ENCODE results near the gene HOTAIR. TPM values are rescaled to one million over a fixed set of nuclear protein-coding genes. Genes with fewer than 3 reads are reported as not detected.

HOTAIR gene
- total and polyA plus RNA-seq, 7 donors, result not detected

GRCh38 chr12:53952335-53952694, 22.4 kb downstream of the HOTAIR start:
- intact Hi-C loops (cut with DNase I), result no loop called here
- WGBS, 2 donors, result 6 to 8% methylated on average over 13 of the region's 13 CpGs
- peaks cover 0 to 33% (median 14%) of the 10 kb centered on the region in 4 donors for H3K4me1 ChIP-seq
- H3K9me3 ChIP-seq, result no peaks in the 10 kb centered on the region
- DNase-seq, result no peak
- H3K27ac ChIP-seq, result no peak overlapping the region
- no peak overlapping the region for H3K4me3 ChIP-seq
- TF ChIP-seq POLR2A (IDR thresholded peaks at IDR 0.05) (no peak), CTCF (IDR thresholded peaks at IDR 0.05) (no peak), EP300 (IDR thresholded peaks at IDR 0.05) (no peak), POLR2AphosphoS5 (IDR thresholded peaks at IDR 0.05) (no peak)
- no peaks in the 10 kb centered on the region for H3K36me3 ChIP-seq
- peaks cover 81 to 100% (median 99%) of the 10 kb centered on the region in 3 donors for H3K27me3 ChIP-seq

GRCh38 chr12:53951577-53952334, 23.0 kb downstream of the HOTAIR start:
- intact Hi-C loops (cut with DNase I), result no loop called here
- H3K4me1 ChIP-seq, result peaks cover 0 to 33% (median 14%) of the 10 kb centered on the region in 4 donors
- TF ChIP-seq POLR2A (IDR thresholded peaks at IDR 0.05), result no peak
- no peak for TF ChIP-seq CTCF (IDR thresholded peaks at IDR 0.05)
- TF ChIP-seq EP300 (IDR thresholded peaks at IDR 0.05), result no peak
- TF ChIP-seq POLR2AphosphoS5 (IDR thresholded peaks at IDR 0.05), result no peak
- no peak for DNase-seq
- peaks cover 81 to 100% (median 99%) of the 10 kb centered on the region in 3 donors for H3K27me3 ChIP-seq
- no peaks in the 10 kb centered on the region for H3K9me3 ChIP-seq
- H3K4me3 ChIP-seq, result no peak overlapping the region
- H3K36me3 ChIP-seq, result no peaks in the 10 kb centered on the region
- H3K27ac ChIP-seq, result no peak overlapping the region
- WGBS, 2 donors, result 4 to 12% methylated on average over 47 of the region's 47 CpGs

GRCh38 chr12:53950789-53951576, 23.8 kb downstream of the HOTAIR start:
- 5 to 10% methylated on average over 34 of the region's 34 CpGs for WGBS, 2 donors
- no peak for TF ChIP-seq EP300 (IDR thresholded peaks at IDR 0.05)
- Histone ChIP-seq H3K9me3 (no peaks in the 10 kb centered on the region), H3K4me3 (no peak overlapping the region), H3K36me3 (no peaks in the 10 kb centered on the region), H3K4me1 (peaks cover 0 to 30% (median 14%) of the 10 kb centered on the region in 4 donors), H3K27ac (no peak overlapping the region), H3K27me3 (peaks cover 80 to 100% (median 99%) of the 10 kb centered on the region in 3 donors)
- DNase-seq, result no peak
- intact Hi-C loops (cut with DNase I), result no loop called here

- Histone ChIP-seq H3K36me3 (no peaks in the 10 kb centered on the region), H3K27ac (no peak overlapping the region), H3K4me1 (peaks cover 0 to 27% (median 14%) of the 10 kb centered on the region in 4 donors), H3K4me3 (no peak overlapping the region), H3K9me3 (no peaks in the 10 kb centered on the region), H3K27me3 (peaks cover 80 to 100% (median 99%) of the 10 kb centered on the region in 3 donors)
- 6 to 13% methylated on average over 10 of the region's 10 CpGs for WGBS, 2 donors
- intact Hi-C loops (cut with DNase I), result no loop called here
- TF ChIP-seq CTCF (IDR thresholded peaks at IDR 0.05), result no peak
- TF ChIP-seq EP300 (IDR thresholded peaks at IDR 0.05), result no peak
- no peak for TF ChIP-seq POLR2AphosphoS5 (IDR thresholded peaks at IDR 0.05)
- TF ChIP-seq POLR2A (IDR thresholded peaks at IDR 0.05), result no peak
- no peak for DNase-seq
Measured at GRCh38 chr12:53950437-53950773, 24.3 kb downstream of the HOTAIR start.

All from sigmoid colon (tissue), 7 donors.